D721Med (cell line): ENCODE data around the gene ETFDH.
"Not testable (repeated sequence)": the region's sequence is repeated elsewhere in the genome, so short reads cannot be mapped to it uniquely, and the experiment has no call there.

ENCODE experiments used
- DNase-seq: peaks from one replicate; pipeline ENCODE4 v3.0.0; 2011; ENCODE audit warnings: low spot score; ENCODE audit not compliant: insufficient read length
- FAIRE-seq: peaks from 2 replicates; lab custom pipeline; 2011; peaks lifted over from hg19 to GRCh38; lab: Jason Lieb, UNC
- TF ChIP-seq, protein P1 (sequence below): IDR thresholded peaks from 2 replicates; pipeline ENCODE4 v1.5.1; 2012; ENCODE audit warnings: mild to moderate bottlenecking, control low read depth; ENCODE audit not compliant: insufficient read depth; ENCODE audit errors: missing control alignments

The ETFDH gene

DNA sequence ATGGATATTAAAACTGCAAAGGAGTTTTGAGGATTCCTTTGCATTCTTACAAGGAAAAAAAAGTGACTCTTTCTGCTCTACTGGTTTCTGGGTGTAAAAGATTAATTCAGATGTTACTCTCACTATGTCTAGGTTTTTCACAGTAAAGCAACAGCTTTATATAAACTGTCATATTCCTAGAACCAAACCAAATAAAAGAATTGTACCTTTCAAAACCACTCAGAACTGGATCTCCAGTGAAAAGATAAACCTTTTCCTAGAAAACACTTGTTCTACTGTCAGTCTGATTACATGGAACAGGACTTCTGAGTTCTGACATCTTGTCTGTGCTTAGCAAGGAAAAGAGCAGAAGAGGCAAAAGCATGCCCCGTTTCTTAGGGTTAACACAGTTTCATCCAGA, 56.1 kb downstream of the ETFDH start:
- DNase-seq: no peak
- no peak for FAIRE-seq
- TF ChIP-seq, protein P1, sequence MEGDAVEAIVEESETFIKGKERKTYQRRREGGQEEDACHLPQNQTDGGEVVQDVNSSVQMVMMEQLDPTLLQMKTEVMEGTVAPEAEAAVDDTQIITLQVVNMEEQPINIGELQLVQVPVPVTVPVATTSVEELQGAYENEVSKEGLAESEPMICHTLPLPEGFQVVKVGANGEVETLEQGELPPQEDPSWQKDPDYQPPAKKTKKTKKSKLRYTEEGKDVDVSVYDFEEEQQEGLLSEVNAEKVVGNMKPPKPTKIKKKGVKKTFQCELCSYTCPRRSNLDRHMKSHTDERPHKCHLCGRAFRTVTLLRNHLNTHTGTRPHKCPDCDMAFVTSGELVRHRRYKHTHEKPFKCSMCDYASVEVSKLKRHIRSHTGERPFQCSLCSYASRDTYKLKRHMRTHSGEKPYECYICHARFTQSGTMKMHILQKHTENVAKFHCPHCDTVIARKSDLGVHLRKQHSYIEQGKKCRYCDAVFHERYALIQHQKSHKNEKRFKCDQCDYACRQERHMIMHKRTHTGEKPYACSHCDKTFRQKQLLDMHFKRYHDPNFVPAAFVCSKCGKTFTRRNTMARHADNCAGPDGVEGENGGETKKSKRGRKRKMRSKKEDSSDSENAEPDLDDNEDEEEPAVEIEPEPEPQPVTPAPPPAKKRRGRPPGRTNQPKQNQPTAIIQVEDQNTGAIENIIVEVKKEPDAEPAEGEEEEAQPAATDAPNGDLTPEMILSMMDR: no peak

DNA sequence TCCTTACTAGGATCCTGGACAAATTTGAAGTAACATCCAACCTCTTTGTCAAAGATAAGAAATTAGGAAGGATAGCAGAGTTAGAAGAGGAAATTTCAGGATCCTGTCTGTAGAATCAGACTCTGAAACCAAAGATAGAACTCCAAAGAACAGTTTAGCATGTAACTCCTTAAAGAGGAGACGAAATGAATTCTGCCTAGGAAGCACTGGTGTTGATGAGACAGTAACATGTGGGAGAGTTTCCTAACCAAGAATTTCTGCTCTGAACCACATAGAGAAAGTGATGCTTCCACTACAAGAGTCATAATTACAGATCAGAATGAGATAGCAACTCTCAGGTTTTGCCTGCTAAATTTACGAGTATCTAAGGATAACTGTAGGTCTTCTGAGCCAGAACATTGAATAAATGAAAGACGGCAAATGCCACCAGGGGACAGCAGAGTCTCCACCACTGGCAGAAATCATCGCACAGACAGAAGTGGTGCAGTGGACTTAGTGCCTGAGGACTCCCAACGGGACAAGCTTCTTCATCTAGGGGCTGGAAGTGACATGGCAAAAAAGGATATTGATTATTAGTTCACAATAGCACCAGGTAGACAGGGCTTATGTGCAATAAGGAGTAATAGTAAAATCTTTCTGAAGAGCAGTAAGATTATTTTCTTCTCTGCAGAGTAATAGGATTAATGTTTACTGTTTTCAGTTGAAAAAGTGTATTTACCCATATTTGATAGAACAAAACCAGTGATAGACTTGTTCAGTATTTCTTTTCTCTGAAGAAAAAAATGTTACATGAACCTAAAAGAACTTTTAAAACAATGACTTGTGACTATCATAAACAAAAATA, 57.8 kb downstream of the ETFDH start:
- peak; percentile 84 for FAIRE-seq
- TF ChIP-seq, protein P1: peak; percentile 65
- DNase-seq: peak; percentile 35

DNA sequence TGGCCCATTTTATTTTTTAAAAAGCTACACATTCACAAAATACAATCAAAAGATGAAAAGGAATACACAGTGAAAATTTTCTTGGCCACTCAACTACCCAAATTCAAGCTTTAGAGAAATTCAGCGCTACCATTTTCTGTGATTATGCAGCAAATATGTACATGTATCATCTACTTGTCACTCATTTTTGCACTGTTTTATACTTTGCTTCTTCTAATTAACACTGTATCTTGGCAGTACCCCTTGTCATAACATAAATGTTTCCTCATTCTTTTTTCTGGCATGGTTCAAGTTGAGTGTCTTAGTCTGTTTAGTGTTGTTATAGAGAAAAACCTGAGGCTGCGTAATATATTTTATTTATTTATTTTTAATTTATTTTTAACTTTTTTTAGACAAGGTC, 66.8 kb downstream of the ETFDH start:
- DNase-seq: no peak
- FAIRE-seq: no peak
- TF ChIP-seq, protein P1: no peak

DNA sequence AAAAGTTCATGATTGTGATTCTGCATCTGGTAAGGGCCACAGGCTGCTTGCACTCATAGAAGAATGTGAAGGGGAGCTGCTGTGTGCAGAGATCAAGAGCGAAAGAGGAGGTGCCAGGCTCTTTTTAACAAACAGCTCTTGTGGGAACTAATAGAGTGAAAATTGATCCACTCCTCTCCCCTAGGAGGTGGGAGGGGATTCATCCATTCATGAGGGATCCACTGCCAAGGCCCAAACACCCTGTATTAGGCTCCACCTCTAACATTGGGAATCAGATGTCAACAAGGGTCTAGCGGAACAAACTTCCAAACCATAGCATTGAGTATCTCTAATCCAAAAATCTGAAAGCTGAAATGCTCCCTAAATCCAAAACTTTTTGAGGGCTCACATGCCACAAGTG, 67.5 kb downstream of the ETFDH start:
- FAIRE-seq (no peak), DNase-seq (no peak)
- TF ChIP-seq, protein P1: no peak

DNA sequence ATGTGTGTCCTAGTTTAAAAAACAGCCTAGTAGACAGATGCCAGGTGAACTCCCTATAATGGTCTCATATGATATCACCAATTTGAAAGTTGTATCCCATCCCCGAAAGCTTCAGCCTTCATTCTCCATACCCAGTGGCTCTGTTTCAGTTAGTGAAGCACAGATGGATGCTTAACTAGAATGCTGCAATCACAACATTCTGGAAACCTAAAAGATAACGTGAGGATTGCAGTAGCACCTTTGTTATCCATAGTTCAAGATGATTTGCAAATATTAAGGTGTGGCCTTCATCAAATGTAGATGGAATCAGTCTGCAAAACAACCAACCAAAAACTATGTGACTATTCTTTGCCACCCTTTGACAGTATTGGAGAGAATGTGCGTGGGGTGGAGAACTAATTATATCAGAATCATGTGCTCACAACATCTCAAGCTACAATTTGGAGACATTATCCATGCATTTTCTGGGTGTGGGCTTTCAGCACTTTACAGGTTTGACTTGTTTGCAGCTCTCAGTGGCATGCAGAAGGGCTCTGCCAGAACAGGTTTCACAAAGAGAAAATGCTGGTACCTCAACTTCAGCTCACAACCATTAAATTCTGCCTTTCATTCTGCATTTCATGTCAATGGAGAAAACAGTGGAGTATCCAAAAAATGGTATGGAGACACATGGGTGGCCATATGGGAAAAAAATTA, 69.4 kb downstream of the ETFDH start:
- FAIRE-seq (no peak), DNase-seq (no peak)
- TF ChIP-seq, protein P1: no peak

DNA sequence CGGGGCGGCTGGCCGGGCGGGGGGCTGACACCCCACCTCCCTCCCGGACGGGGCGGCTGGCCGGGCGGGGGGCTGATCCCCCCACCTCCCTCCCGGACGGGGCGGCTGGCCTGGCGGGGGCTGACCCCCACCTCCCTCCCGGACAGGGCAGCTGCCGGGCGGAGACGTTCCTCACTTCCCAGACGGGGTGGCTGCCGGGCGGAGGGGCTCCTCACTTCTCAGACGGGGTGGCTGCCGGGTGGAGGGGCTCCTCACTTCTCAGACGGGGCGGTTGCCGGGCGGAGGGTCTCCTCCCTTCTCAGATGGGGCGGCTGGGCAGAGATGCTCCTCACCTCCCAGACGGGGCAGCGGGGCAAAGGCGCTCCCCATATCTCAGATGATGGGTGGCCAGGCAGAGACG, 74.4 kb downstream of the ETFDH start:
- not testable (repeated sequence) for DNase-seq, FAIRE-seq

DNA sequence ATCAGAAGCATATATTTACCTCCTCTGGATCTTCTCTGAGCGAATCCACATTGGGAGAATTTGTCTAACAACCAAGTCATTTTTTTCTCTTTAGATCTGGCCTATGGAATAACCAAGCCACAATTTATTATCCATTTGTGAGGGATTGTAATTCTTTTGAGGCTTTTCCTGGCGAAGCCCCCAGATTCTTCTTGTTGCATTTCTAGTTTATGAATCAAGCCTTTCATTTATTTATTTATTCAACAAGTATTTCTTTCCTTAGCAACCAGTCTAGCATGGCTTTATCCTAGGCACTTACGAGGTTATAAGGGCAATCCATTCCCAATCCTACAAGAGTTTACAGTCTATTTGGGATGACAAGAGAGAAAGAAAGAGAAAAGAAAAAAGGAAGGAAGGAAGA, 78.3 kb downstream of the ETFDH start:
- no peak for DNase-seq
- TF ChIP-seq, protein P1: no peak
- no peak for FAIRE-seq
